Small intestine (tissue), 7 donors: ENCODE measurements around the gene TMEM51. TPM values are rescaled to one million over a fixed set of nuclear protein-coding genes. Genes with fewer than 3 reads are reported as not detected.

Source experiments
- DNase-seq, 2 donors: peaks; one replicate each; pipeline versions ENCODE4 v3.0.0 to v3.0.0-alpha.2; 2013
- FAIRE-seq: peaks from 2 replicates; lab custom pipeline; 2012; peaks lifted over from hg19 to GRCh38; lab: Jason Lieb, UNC
- H3K27ac ChIP-seq, 3 donors: one replicate each; pipeline ENCODE4 v1.5.1; 2013; ENCODE audit warnings: low read length in 2 of 3, mild to moderate bottlenecking in 2 of 3, control low read depth in 1 of 3, inconsistent platforms in 1 of 3, low read depth in 1 of 3, moderate library complexity in 1 of 3
- H3K27me3 ChIP-seq, 3 donors: one replicate each; pipeline ENCODE4 v1.6.1; 2013; ENCODE audit warnings: low read length in 3 of 3, inconsistent platforms in 1 of 3; ENCODE audit not compliant: control insufficient read depth in 3 of 3, insufficient read depth in 3 of 3
- H3K36me3 ChIP-seq, 3 donors: one replicate each; pipeline ENCODE4 v1.6.1; 2013; ENCODE audit warnings: low read length in 3 of 3, inconsistent platforms in 1 of 3, low read depth in 1 of 3, mild to moderate bottlenecking in 1 of 3, moderate library complexity in 1 of 3; ENCODE audit not compliant: control insufficient read depth in 3 of 3, insufficient read depth in 2 of 3
- H3K4me1 ChIP-seq, 3 donors: one replicate each; pipeline ENCODE4 v1.6.1; 2013; ENCODE audit warnings: low read length in 2 of 3, inconsistent platforms in 1 of 3, low read depth in 1 of 3, mild to moderate bottlenecking in 1 of 3, moderate library complexity in 1 of 3; ENCODE audit not compliant: control insufficient read depth in 3 of 3, insufficient read depth in 2 of 3
- H3K4me3 ChIP-seq, 3 donors: one replicate each; pipeline ENCODE4 v1.5.1; 2013; ENCODE audit warnings: low read length in 3 of 3, control low read depth in 1 of 3, inconsistent platforms in 1 of 3, low read depth in 1 of 3, mild to moderate bottlenecking in 1 of 3, moderate library complexity in 1 of 3
- H3K9me3 ChIP-seq, 2 donors: one replicate each; pipeline ENCODE4 v1.6.1; 2013; ENCODE audit warnings: low read depth in 1 of 2, low read length in 1 of 2; ENCODE audit not compliant: control insufficient read depth in 2 of 2, insufficient read depth in 1 of 2
- WGBS, 3 donors: extraction: QIAGEN DNeasy Blood & Tissue Kit; methylation state at CpG; one replicate each; pipeline ENCODE4 v1.1.7; 2013; 5-methylcytosine and 5-hydroxymethylcytosine counted together
- polyA plus RNA-seq, 4 donors: library from polyadenylated mRNA; stranded (reverse) in 3 of 4; unstranded in 1 of 4; fragments of 200-250 nt in 3 of 4; fragments of 120-200 nt in 1 of 4; gene quantifications; one replicate each; pipeline versions ENCODE4 v1.2.1 to v1.2.3, GENCODE V29; 2013
- donor health status: healthy with polysubstance abuse.
- donor health status: control.
- donor health status: control.
- donor health status: Bipolar disorder and iron deficiency.
- donor health status: healthy.

TMEM51 gene
- polyA plus RNA-seq, 4 donors: 16.3 to 44.4 (median 21.5) TPM

- FAIRE-seq: no peak
- peak; percentile 92 to 95 for DNase-seq
- peak overlapping the region; percentile 32 to 79 (median 61) for H3K4me3 ChIP-seq
- peaks cover 3 to 48% (median 6%) of the 10 kb centered on the region in 3 donors for H3K4me1 ChIP-seq
- no peaks in the 10 kb centered on the region for H3K27me3 ChIP-seq
- H3K9me3 ChIP-seq: peaks cover 0 to 5% of the 10 kb centered on the region in 2 donors
- H3K36me3 ChIP-seq: peaks cover 0 to 34% (median 0%) of the 10 kb centered on the region in 3 donors
- WGBS, 3 donors: 1% methylated on average over 58 to 61 of the region's 61 CpGs
- H3K27ac ChIP-seq: peak overlapping the region; percentile 89 to 98 (median 94)
These were observed 996 bp upstream of the TMEM51 start for GRCh38 chr1:15152318-15153183.

DNA sequence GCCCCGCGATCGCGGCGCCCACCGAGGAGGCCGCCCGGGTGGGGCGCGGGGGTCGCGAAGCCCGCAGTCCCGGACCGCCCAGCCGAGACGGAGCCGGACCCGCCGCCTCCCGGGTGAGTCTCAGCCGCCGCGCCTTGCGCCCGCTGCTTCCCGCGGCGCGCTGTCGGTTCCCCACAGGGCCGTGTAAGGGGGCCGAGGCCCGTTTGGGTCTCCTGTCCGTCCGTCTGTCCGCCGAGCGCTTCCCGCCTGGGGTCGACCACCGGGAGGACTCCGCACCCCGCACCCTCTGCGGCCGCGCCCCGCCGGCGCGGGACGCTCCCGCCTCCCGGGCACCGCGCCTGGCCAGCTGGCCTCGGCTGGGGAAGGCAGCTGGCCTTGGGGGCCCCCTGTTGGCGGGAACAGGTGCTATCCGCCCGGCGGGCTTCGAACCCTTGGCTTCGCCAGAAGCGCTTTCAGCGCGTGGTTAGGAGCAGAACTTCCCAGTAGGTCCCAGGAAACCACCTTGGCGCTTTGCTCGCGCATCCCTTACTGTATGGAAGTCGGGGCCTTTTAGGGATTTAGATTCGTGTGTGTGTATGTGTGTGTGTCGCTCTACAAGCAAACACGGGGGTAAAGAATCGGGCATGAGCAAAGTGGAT, 414 bp downstream of the TMEM51 start:
- 0 to 1% (median 1%) methylated on average over 21 to 74 of the region's 74 CpGs for WGBS, 3 donors

GRCh38 chr1:15154480-15155036, 1.0 kb downstream of the TMEM51 start:
- 3 to 14% (median 8%) methylated on average over 36 to 37 of the region's 37 CpGs for WGBS, 3 donors
- Histone ChIP-seq H3K4me3 (peak overlapping the region; percentile 24 to 79 (median 61)), H3K36me3 (peaks cover 0 to 40% (median 0%) of the 10 kb centered on the region in 3 donors), H3K9me3 (peaks cover 0 to 5% of the 10 kb centered on the region in 2 donors), H3K4me1 (peaks cover 9 to 63% (median 13%) of the 10 kb centered on the region in 3 donors), H3K27ac (peak overlapping the region; percentile 89 to 98 (median 94)), H3K27me3 (no peaks in the 10 kb centered on the region)
- DNase-seq (peak; percentile 72 to 77), FAIRE-seq (no peak)

More for the DNA sequence above, 414 bp downstream of the TMEM51 start:
- H3K27me3 ChIP-seq: no peaks in the 10 kb centered on the region
- no peak for FAIRE-seq
- H3K9me3 ChIP-seq: peaks cover 0 to 5% of the 10 kb centered on the region in 2 donors
- peak; percentile 73 to 85 for DNase-seq
- H3K27ac ChIP-seq: peak overlapping the region; percentile 89 to 98 (median 94)
- H3K4me3 ChIP-seq: peak overlapping the region; percentile 61 to 79 (median 68)
- peaks cover 9 to 59% (median 13%) of the 10 kb centered on the region in 3 donors for H3K4me1 ChIP-seq
- H3K36me3 ChIP-seq: peaks cover 0 to 37% (median 0%) of the 10 kb centered on the region in 3 donors

- H3K27ac ChIP-seq: peak overlapping the region; percentile 17 to 98 (median 89)
- peak overlapping the region; percentile 24 to 79 (median 61) for H3K4me3 ChIP-seq
These were observed 1.6 kb downstream of the TMEM51 start for GRCh38 chr1:15155191-15155590.

GRCh38 chr1:15155888-15156741, 2.6 kb downstream of the TMEM51 start:
- DNase-seq (peak in 1 of 2 donors; percentile 59), FAIRE-seq (no peak)
- Histone ChIP-seq H3K27ac (peak overlapping the region; percentile 27 to 98 (median 78)), H3K9me3 (no peaks in the 10 kb centered on the region), H3K4me3 (peak overlapping the region in 1 of 3 donors; percentile 14), H3K27me3 (no peaks in the 10 kb centered on the region), H3K36me3 (peaks cover 0 to 45% (median 2%) of the 10 kb centered on the region in 3 donors), H3K4me1 (peaks cover 9 to 53% (median 13%) of the 10 kb centered on the region in 3 donors)
- WGBS, 3 donors: 15 to 28% (median 15%) methylated on average over 11 of the region's 11 CpGs

More at GRCh38 chr1:15155191-15155590, 1.6 kb downstream of the TMEM51 start:
- Histone ChIP-seq H3K27me3 (no peaks in the 10 kb centered on the region), H3K36me3 (peaks cover 0 to 40% (median 2%) of the 10 kb centered on the region in 3 donors), H3K9me3 (peaks cover 0 to 5% of the 10 kb centered on the region in 2 donors), H3K4me1 (peaks cover 9 to 63% (median 13%) of the 10 kb centered on the region in 3 donors)
- FAIRE-seq (no peak), DNase-seq (no peak)
- 39 to 70% (median 45%) methylated on average over 5 of the region's 5 CpGs for WGBS, 3 donors

DNA sequence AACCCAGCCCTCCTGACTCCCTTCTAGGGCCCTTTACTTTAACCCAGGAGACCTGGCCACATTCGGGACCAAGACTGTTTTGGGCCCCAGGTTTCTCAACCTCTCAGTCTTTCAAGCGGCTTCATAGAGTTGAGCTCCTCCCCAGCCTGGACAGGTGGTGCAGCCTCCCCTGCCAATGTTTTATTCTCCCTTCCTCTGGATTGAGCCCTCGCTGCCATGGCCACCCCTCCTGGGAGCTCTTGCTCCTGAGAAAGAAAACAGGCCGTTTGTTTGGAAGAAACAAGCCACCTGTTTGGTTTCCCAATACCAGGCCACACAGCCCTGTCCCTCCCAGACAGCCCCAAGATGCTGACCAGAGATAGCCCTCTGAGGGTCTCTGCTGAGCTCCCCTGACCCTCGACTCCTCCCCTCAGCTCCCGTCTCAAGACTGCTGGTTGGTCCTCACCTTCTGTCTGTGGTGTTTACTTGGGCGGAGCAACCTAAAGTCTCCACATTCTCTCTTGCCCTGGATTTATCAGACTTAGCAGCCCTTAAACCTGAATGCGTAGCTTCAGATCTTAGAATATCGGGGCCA, 3.3 kb downstream of the TMEM51 start:
- peak overlapping the region in 2 of 3 donors; percentile 78 to 98 for H3K27ac ChIP-seq
- no peaks in the 10 kb centered on the region for H3K9me3 ChIP-seq
- no peaks in the 10 kb centered on the region for H3K27me3 ChIP-seq
- peaks cover 9 to 46% (median 13%) of the 10 kb centered on the region in 3 donors for H3K4me1 ChIP-seq
- DNase-seq (no peak), FAIRE-seq (no peak)
- 24 to 57% (median 33%) methylated on average over 9 of the region's 9 CpGs for WGBS, 3 donors
- H3K4me3 ChIP-seq: no peak overlapping the region
- peaks cover 0 to 45% (median 2%) of the 10 kb centered on the region in 3 donors for H3K36me3 ChIP-seq

DNA sequence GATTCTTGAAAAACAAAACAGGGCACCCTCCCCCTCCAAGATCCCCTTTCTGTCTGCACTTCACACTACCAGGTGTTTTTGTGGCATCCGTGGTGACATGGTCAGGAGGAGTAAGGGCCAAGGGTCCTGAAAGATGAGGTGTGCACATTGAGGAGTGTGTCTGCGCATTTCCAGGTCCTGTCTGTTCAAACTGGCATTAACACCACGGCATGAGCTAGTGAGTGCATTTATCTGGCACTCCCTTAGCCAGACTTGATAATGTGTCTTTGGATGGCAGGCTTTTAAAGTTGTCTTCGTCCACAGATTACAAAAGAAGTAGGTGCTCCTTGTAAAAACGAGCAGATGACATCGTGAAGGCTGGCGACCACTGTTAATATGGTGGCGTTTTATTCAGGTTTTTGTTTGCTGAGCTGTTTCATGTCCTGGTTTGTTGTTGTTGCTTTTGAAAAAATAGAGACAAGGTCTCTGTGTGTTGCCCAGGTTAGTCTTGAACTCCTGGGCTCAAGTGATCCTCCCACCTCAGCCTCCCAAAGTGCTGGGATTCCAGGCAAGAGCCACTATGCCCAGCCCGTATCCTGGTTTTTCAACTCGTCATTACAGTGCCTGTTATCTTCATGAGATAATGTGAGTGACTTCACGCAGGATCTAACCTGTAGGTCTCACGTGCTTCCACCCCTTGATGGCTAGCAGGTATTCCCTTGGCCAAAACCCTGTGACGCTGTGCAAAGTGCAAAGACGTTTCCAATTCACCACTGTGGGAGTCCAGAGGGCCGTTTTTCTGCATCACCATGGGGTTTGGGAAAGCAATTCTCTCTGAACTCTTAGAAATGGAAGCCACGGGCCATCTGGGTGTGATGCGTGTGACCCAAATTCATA, 4.2 kb downstream of the TMEM51 start:
- Histone ChIP-seq H3K27ac (peak overlapping the region; percentile 21 to 98 (median 78)), H3K4me3 (no peak overlapping the region), H3K36me3 (peaks cover 0 to 45% (median 2%) of the 10 kb centered on the region in 3 donors), H3K4me1 (peaks cover 9 to 42% (median 13%) of the 10 kb centered on the region in 3 donors), H3K27me3 (no peaks in the 10 kb centered on the region), H3K9me3 (no peaks in the 10 kb centered on the region)
- DNase-seq: peak; percentile 69 to 71
- WGBS, 3 donors: 34 to 65% (median 46%) methylated on average over 17 of the region's 17 CpGs
- no peak for FAIRE-seq
